Tibial artery (tissue), 4 donors: ENCODE measurements around the gene SNTG2.
"Not testable (repeated sequence)": the region's sequence is repeated elsewhere in the genome, so short reads cannot be mapped to it uniquely, and the experiment has no call there.

Source experiments
- DNase-seq, 2 donors: peaks; one replicate each; pipeline ENCODE4 v3.0.0-alpha.2; 2019
- H3K27ac ChIP-seq, 2 donors: fragments of 200-600 bp; sonication (generic) in 1 of 2; 1 replicate in 1 of 2; 2 replicates in 1 of 2; pipeline ENCODE4 v1.5.1; 2018 to 2019; ENCODE audit warnings: mild to moderate bottlenecking in 1 of 2
- H3K27me3 ChIP-seq, 2 donors: fragments of 200-600 bp; sonication (generic) in 1 of 2; one replicate each; pipeline versions ENCODE4 v1.5.1 to v1.6.0; 2016 to 2019
- H3K36me3 ChIP-seq, 3 donors: fragments of 200-600 bp; sonication (generic) in 2 of 3; one replicate each; pipeline ENCODE4 v1.5.1; 2016 to 2019; ENCODE audit warnings: mild to moderate bottlenecking in 2 of 3
- H3K4me1 ChIP-seq, 4 donors: fragments of 200-600 bp; sonication (generic) in 2 of 4; 1 replicate in 3 of 4; 2 replicates in 1 of 4; pipeline ENCODE4 v1.5.1; 2016 to 2019
- H3K4me3 ChIP-seq, 2 donors: fragments of 200-600 bp; sonication (generic) in 1 of 2; 1 replicate in 1 of 2; 2 replicates in 1 of 2; pipeline ENCODE4 v1.5.1; 2018 to 2019; ENCODE audit warnings: mild to moderate bottlenecking in 2 of 2
- H3K9me3 ChIP-seq, 3 donors: fragments of 200-600 bp; sonication (generic) in 1 of 3; one replicate each; pipeline ENCODE4 v1.5.1; 2016 to 2019
- CTCF ChIP-seq, 2 experiments: fragments of 200-600 bp in 1 of 2; fragments of 450-650 bp in 1 of 2; IDR thresholded peaks; one replicate each; pipeline ENCODE4 v1.5.1; 2017 to 2019; ENCODE audit warnings: antibody characterized with exemption in 2 of 2, mild to moderate bottlenecking in 1 of 2, moderate library complexity in 1 of 2
- intact Hi-C: fragments of 100-400 bp; cut with DNase I; formaldehyde crosslinking; loops from one replicate; pipeline ENCODE4 v1.15.0; 2023; ENCODE audit warnings: low total_unique reads

Gene SNTG2

GRCh38 chr2:1413156-1413710 lies 462.6 kb downstream of the SNTG2 start, which contains the start of gene TPO:
Gene TPO, plus strand, starts transcription at chr2:1413463. Its CDS starts 946 bp downstream, at chr2:1414409.
- H3K9me3 ChIP-seq, result no peaks in the 10 kb centered on the region
- TF ChIP-seq CTCF (IDR thresholded peaks at IDR 0.05), result no peak
- no peaks in the 10 kb centered on the region for H3K36me3 ChIP-seq
- no peak within 1 kb of the TSS for H3K4me3 ChIP-seq
- DNase-seq, result no peak
- no peak within 1 kb of the TSS for H3K27ac ChIP-seq
- intact Hi-C loops, result no loop called here
- H3K27me3 ChIP-seq, result no peaks in the 10 kb centered on the region
- no peaks in the 10 kb centered on the region for H3K4me1 ChIP-seq

- no peaks in the 10 kb centered on the region for H3K27me3 ChIP-seq
- intact Hi-C loops, result no loop called here
- no peak for DNase-seq
- H3K9me3 ChIP-seq, result no peaks in the 10 kb centered on the region
- H3K36me3 ChIP-seq, result no peaks in the 10 kb centered on the region
- no peak overlapping the region for H3K27ac ChIP-seq
- TF ChIP-seq CTCF (IDR thresholded peaks at IDR 0.05), result no peak
- H3K4me3 ChIP-seq, result no peak overlapping the region
- no peaks in the 10 kb centered on the region for H3K4me1 ChIP-seq
Measured at GRCh38 chr2:1414121-1414520, 463.5 kb downstream of the SNTG2 start.

- H3K4me3 ChIP-seq, DNase-seq, H3K27ac ChIP-seq, intact Hi-C loops, H3K4me1 ChIP-seq, H3K9me3 ChIP-seq, H3K36me3 ChIP-seq, H3K27me3 ChIP-seq: not testable (repeated sequence)
Measured at GRCh38 chr2:1414901-1415300, 464.3 kb downstream of the SNTG2 start.

GRCh38 chr2:1415501-1415900 lies 464.9 kb downstream of the SNTG2 start:
- Histone ChIP-seq H3K4me1 (no peaks in the 10 kb centered on the region), H3K27me3 (no peaks in the 10 kb centered on the region), H3K9me3 (no peaks in the 10 kb centered on the region), H3K36me3 (no peaks in the 10 kb centered on the region), H3K4me3 (no peak overlapping the region), H3K27ac (no peak overlapping the region)
- no peak for TF ChIP-seq CTCF (IDR thresholded peaks at IDR 0.05)
- intact Hi-C loops, result no loop called here
- no peak for DNase-seq
